Erythroblast (primary cell): ENCODE results near the gene CRYBG1.

Experiments
- GATA1 ChIP-seq: IDR thresholded peaks from 2 replicates; pipeline ENCODE4 v1.6.1; 2011; ENCODE audit warnings: low read depth, mild to moderate bottlenecking, control low read depth, low read length, moderate library complexity
- POLR2A ChIP-seq: IDR thresholded peaks from 2 replicates; pipeline ENCODE4 v1.6.1; 2011; ENCODE audit warnings: mild to moderate bottlenecking, low read length

GRCh38 chr6:106470811-106471210 is 110.3 kb downstream of the CRYBG1 start:
- TF ChIP-seq POLR2A (no peak), GATA1 (no peak)
